ENCODE measurements around the gene DMRTB1. TPM values are rescaled to one million over a fixed set of nuclear protein-coding genes. Genes with fewer than 3 reads are reported as not detected.

The DMRTB1 gene
- total and polyA plus RNA-seq, 9 of the 15 experiments (the other 6 are each of a cell fraction or from before 2014, with no cell fraction given), result 0.06 to 0.35 (median 0.13) TPM; not detected in 3

DNA sequence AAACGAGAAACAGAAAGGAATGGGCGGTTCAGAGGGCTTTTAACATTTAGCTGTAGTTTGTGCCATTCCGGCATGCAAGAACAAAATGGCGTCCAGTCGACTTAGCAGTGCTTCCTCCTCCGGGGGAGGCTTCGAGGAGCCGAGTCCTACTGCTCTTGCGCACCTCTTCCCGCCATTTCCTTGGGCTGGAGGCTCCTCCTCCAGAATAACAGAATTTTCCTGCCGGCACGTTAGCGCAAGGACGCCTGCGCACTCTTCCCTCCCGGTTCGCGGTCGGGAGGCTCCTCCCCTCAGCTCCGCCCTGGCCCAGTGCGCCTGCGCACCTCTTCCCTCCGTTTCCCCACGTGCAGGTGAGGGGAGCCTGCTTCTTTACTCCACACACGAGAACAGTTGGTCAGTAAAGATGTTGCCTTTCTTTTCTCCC, 1.0 kb downstream of the DMRTB1 start (continued):
- TF ChIP-seq PTTG1 (tag; IDR thresholded peaks at IDR 0.05; ENCODE audit: low read depth) (no peak), POLR2A (conservative IDR thresholded peaks at IDR 0.05) (no peak), ZKSCAN3 (CRISPR knock-in tag; IDR thresholded peaks at IDR 0.05) (no peak), FOXA3 (CRISPR knock-in tag; conservative IDR thresholded peaks at IDR 0.05 in 1 of 2, IDR thresholded peaks at IDR 0.05 in 1 of 2) (no peak), EHMT2 (IDR thresholded peaks at IDR 0.05) (no peak)
- TF ChIP-seq, protein P1, sequence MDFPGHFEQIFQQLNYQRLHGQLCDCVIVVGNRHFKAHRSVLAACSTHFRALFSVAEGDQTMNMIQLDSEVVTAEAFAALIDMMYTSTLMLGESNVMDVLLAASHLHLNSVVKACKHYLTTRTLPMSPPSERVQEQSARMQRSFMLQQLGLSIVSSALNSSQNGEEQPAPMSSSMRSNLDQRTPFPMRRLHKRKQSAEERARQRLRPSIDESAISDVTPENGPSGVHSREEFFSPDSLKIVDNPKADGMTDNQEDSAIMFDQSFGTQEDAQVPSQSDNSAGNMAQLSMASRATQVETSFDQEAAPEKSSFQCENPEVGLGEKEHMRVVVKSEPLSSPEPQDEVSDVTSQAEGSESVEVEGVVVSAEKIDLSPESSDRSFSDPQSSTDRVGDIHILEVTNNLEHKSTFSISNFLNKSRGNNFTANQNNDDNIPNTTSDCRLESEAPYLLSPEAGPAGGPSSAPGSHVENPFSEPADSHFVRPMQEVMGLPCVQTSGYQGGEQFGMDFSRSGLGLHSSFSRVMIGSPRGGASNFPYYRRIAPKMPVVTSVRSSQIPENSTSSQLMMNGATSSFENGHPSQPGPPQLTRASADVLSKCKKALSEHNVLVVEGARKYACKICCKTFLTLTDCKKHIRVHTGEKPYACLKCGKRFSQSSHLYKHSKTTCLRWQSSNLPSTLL (IDR thresholded peaks at IDR 0.05), result no peak

DNA sequence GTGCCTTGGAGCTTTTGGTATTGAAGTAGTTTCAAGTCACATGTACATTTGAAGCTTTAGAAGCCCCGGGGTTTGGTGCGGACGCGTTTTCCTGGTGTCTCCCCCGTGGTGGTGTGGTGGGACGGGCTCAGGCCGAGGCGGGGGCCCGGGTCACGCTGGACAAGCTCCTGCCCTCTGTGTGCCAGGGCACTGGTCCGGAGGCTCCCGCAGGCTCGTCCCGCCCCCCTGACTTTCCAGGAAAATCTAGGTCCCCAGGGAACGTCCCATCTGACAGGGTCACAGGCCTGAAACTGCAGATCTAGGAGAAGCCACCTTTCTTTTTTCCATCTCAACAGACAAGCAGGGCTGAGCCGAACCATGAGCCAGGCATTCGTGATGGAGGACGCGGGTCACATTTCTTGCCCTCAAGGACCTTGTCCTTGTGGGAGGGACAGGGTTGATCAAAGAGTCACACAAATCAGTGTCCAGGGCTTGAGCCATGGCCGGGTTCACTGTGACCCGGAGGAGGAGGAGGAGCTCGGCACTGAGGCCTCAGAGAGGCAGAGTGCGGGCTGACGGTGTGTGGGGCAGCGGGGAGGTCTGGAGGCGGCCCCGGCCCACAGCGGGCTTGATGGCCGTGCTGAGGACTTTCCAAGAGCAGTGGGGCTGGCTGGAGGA, 1.6 kb downstream of the DMRTB1 start:
- Histone ChIP-seq H3K9me3 (replicated peaks; ENCODE audit: control insufficient read depth, insufficient read depth, low read depth, low read length) (0 out of 2 replicates have a peak, but pooled peaks cover 2% of the 10 kb centered on the region), H3K9me1 (ENCODE audit: control insufficient read depth, insufficient read depth, low read length) (no peaks in the 10 kb centered on the region), H3K27ac (ENCODE audit: extremely low read depth, low read depth, low read length) (no peak overlapping the region), H2AFZ (ENCODE audit: low read depth, low read length) (peak overlapping the region; percentile 92), H3K36me3 (ENCODE audit: control insufficient read depth, insufficient read depth, low read length) (no peaks in the 10 kb centered on the region), H3K79me2 (ENCODE audit: control insufficient read depth, insufficient read depth, low read length) (no peaks in the 10 kb centered on the region), H4K20me1 (replicated peaks; ENCODE audit: control insufficient read depth, insufficient read depth, low read length) (no peaks in the 10 kb centered on the region), H3K4me1 (replicated peaks in 1 of 2; ENCODE audit: control insufficient read depth in 2 of 2, insufficient read depth in 2 of 2, low read length in 2 of 2) (peaks cover 0 to 20% of the 10 kb centered on the region in 2 experiments; a peak in 3 of 5 replicates), H3K4me3 (no peak overlapping the region), H3K9ac (ENCODE audit: insufficient read depth in 1 of 2, low read depth in 2 of 2, low read length in 2 of 2) (no peak overlapping the region), H3K4me2 (ENCODE audit: insufficient read depth, low read length) (no peak overlapping the region; the same call in 1 of the 2 replicates), H3K27me3 (ENCODE audit: control insufficient read depth in 2 of 2, insufficient read depth in 2 of 2, low read length in 2 of 2) (peaks cover 16 to 57% of the 10 kb centered on the region in 2 experiments; a peak in 4 of 5 replicates)
- TF ChIP-seq SREBF2 (CRISPR knock-in tag; IDR thresholded peaks at IDR 0.05) (0 out of 2 replicates have a peak, but pooled peaks have one; percentile 65), TFAM (CRISPR knock-in tag; conservative IDR thresholded peaks at IDR 0.05) (no peak), HMGN3 (IDR thresholded peaks at IDR 0.05; ENCODE audit: borderline replicate concordance, extremely low read depth, insufficient read length, low read depth, low read length) (peak; percentile 2), DPF2 (IDR thresholded peaks at IDR 0.05) (no peak), FIP1L1 (IDR thresholded peaks at IDR 0.05; ENCODE audit: low read depth, low read length, poor library complexity, severe bottlenecking) (no peak)
- WGBS (ENCODE audit: insufficient coverage, low coverage, missing lambda C conversion rate), result 36% methylated on average over 28 of the region's 29 CpGs
- in situ Hi-C loops (cut with MboI) (no loop called here), intact Hi-C loops (cut with micrococcal nuclease) (no loop called here)
- no peak for ATAC-seq
- FAIRE-seq, result no peak
- BruUV-seq (replicated peaks), result no TSS peak
- CTCF ChIA-PET (ENCODE audit: low intra/inter-chr PET ratio), result no interaction called here
- POLR2A ChIA-PET, result interaction anchor here (0.6 to 0.8 kb wide), 3 partner anchors 14 to 182 kb away, joined by 3 to 4 read pairs (median 3); no protein-coding TSS in a partner anchor
- no peak for DNase-seq (ENCODE audit: extremely low read depth in 1 of 4, low spot score in 3 of 4)

All from K562 (cell line).